HG03039 (cell line): ENCODE data around the gene DPP4.
A peak's percentile ranks its signal among the peaks of the same experiment; 100 is the strongest.

Source experiments
- ATAC-seq: cut with Tn5 transposase; IDR thresholded peaks from one replicate; pipeline ENCODE4 v1.9.1; 2021; ENCODE audit warnings: mild to moderate bottlenecking, moderate library complexity; ENCODE audit not compliant: unreplicated experiment

Gene DPP4

DNA sequence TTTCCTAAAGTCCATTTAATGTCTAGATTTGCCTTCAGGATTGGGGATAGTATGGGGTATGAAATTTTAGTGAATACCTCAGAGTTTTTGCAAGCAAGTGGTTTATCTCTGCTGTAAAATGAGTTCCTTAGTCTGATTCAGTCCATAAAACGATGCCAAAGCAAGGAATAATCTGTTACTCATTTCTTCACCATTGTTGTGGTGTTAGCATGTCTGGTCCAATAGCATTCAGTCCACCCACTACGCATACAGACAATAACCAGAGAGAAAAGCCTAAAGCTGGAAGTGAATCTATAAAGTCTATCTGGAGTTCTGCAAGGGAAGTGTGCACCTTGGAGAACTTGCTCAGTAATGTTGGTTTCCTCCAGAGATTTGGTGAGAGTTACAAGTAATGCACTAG is 12.9 kb upstream of the DPP4 start:
- no peak for ATAC-seq

DNA sequence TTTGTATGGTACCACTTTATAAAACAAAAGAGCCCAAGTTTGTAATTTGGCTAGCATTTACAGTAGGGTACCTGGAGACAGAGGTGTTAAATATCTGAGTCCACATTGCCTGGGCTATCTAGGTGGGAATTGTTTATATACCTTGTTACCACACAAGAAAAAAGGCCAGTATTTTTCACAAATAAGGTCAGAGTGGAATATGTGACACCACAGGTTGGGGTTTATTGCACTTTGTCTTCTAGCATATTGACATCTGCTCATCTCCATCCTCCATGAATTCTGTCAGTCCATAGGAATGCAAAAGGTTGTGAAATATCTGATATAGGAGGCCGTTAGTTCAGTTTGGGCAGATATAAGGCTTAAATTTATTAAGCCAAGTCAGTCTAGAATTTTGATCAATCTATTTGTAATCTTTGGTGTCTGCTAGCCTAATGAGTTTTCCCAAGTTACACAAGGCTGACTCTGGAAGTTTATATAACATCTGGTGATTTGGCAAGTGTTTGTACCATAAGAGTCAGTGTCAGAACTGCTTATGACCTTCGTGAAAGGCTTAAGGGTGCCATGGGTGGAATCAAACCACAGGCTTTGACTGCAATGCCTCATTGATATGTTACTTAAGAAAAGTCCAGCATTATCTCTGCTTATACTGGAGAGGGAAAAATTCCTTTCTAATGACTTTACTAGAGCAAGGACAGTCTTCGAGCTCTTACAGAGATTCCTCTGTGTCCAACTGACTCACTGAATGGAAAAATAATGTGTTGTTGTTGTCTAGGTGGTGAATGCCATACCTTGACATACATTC is 11.3 kb upstream of the DPP4 start:
- ATAC-seq, result no peak

DNA sequence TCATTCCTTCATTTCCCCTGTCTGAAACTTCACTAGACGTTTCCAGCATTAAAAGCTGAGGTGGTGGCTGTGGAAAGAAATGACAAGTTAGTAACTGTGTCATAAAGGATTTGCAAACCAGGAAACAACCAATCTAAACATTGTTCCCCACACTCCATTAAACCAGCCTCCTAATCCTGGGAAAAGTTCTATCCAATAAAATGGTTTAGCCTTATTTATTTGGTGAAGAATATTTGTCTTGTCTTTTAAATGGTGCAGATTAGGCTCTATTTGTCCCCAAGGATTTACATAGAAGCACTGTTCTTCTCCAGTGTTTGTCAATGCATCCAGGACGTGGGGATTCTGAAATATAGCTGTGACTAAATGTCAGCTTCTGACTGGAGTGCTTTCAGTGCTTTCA is 10.5 kb upstream of the DPP4 start:
- no peak for ATAC-seq

DNA sequence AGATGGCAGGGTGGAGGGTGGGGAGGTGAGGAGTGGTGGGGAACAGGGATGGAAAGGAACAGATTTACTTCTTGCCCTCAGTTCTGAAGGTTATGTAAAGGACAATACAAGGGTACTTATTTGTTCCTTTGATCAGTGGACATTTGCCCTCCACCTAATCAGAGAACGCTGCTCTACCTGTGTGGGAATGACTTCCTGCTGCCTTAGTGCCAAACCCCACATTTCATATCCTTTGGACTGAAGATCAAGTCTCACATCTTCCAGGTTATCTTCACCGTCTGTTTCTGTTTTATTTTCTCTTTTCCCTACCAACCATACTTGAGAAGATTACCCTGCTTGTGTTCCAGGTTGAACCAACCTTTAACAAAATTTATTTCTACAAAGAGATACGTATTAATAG is 8.7 kb upstream of the DPP4 start:
- ATAC-seq, result no peak

DNA sequence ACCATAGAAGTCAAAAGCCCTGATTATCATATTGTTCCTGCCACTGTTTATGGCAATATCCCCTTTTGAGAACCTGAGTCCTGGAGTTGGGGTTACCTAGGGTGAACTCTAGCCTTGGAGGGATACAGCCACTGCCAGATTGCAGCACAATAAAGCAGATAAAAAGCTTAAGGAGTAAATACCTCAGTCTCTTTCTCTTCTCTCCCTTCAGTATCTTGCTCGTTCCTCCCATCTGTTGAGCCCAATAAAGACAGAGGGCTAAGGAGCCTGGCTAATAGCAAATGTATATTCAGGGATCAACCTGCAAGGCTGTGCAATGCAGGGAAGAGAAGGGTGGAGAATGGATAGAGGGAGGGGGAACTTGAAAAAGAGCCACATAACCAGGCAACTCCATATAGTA is 8.0 kb upstream of the DPP4 start:
- ATAC-seq, result no peak

DNA sequence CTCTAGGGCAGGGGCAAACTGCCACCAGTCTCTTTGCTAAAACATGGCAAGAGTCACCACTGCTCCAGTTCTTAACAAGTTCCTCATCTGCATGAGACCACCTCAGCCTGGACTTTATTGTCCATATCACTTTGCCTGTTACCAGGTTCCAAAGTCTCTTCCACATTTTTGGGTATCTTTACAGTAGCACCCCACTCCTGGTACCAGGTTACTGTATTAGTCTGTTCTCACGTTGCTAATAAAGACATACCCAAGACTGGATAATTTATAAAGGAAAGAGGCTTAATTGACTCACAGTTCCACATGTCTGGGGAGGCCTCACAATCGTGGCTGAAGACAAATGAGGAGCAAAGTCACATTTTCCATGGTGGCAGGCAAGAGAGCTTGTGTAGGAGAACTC is 5.5 kb upstream of the DPP4 start:
- no peak for ATAC-seq

DNA sequence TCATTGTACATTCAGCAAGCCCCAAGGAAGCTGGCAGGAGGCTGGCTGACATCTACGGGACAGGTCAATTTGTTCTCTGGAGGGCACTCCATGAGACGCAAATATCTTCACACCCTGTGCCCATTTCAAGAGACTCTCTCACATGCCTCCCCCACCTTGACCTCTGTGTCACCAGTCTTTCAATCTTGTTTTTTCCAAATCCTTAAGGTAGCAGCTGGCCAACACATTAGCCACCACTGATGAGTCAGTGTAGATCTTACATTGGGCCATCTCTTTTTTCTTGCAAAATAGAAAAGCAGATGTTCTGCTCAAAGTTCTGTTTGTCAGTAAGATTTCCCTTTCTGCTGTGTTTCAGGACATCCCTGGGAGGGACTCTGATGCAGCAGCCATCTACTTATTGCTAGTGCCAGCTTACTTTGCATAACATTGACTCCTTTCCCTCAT is 1.7 kb upstream of the DPP4 start:
- no peak for ATAC-seq

DNA sequence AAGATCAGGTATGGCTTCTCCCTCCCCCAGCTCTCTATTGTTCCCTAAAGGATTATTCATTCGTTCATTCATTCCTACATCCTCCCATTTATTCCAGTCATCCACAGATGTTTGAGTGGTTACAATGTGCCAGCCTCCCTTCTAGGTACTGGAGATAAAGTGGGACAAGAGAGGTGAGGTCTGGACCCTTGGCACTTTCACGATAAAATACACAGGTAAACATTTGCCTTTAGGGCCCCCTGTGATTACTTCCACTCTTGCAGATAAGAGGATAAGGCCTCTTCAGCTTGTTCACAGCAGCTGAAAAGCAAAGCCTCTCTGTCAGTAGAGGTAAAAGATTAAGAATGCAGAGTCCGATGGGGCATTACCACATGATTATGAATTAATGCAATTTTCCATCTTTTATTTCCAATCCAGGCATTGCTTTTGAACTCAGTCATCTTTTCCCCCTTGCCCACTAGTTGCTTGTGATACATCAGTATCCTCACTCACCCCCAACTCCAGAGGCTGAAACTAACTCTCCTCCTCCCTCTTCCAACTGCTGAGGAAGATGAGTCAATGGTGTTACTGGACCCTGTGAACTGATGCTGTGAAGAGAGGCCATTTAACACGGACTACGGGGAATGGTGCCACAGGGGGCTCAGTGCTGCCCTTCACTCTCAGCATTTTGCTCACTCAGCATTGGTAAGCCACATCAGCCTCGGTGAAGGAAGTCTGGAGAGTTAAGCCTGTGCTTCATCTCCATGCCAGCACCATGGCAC is 1.1 kb upstream of the DPP4 start:
- ATAC-seq, result no peak

DNA sequence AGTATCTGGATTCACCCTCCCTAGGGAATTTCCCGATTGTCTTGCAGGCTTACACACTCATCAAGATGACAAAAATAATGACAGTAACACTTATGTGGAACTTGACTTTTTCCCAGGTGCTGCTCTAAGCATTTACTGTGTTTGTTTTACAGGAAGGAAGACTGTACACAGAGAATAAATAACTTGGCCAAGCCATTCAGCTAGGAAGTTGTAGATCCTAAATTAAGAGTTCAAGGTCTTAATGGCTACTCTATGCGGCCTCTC is 549 bp upstream of the DPP4 start:
- ATAC-seq, result no peak

DNA sequence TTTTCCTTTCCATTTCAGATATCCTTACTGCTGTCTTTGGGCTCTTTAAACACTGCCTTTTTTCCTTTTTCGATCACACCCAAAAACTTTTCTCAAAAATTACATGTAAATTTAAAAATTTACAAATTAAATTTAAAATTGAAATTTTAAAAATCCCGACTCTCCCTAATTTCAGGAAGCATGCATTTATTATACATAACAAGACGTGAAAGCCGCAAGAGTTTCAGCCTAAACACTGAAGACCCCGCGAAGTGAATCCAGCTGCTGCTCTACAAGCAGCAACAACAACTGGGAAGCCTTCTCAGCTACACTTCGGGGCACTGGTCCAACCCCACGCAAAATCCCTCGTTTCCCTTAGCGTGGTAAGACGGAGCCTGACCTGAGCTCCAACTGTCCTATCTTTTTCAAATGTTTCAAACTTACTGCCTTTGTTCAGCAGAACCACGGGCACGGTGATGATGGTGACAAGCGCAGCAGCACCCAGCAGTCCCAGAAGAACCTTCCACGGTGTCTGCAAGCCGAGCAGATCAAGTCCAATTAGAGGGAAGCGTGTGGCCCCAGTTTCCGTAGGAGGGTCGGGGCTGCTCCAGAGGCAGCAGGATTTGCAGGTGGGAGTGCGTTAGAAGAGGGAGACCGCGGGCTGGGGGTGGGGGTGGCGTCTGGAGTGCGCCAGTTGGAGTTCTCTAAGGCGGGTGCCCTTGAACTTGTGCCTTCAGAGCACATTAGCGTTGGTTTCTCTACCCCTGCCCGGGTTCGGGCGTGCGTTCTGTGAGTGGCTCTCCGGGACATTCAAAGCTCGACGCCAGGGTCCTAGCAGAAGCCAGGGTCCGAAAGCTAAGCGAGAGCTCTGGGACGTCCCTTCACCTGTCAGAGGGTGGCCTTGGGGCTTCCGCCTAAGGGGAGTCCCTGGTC is 783 bp downstream of the DPP4 start:
- ATAC-seq, result no peak

DNA sequence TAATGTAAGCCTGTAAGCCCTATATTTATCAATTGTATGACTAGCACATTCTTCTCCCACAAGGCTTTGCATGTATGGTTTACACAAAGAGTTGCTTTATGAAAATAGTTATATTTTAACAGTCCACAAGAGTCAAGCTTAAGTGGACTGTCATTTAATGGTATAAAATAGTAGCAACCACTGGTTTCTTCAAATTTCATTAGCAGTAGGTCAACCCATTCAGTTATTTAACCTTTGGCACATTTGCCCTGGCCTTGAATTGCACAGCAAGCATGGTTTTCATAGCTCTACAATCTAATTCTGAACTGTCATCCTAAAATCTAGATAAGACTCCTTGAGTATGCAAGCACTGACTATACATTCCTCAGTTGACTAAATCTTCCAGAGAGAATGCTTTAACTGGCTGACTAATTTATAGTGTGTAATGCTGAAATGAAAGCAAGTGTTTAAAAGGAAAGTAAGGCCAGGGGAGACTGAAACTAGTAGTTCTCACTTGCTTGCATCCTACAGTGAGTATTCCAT is 1.8 kb downstream of the DPP4 start:
- ATAC-seq, result peak; percentile 58

DNA sequence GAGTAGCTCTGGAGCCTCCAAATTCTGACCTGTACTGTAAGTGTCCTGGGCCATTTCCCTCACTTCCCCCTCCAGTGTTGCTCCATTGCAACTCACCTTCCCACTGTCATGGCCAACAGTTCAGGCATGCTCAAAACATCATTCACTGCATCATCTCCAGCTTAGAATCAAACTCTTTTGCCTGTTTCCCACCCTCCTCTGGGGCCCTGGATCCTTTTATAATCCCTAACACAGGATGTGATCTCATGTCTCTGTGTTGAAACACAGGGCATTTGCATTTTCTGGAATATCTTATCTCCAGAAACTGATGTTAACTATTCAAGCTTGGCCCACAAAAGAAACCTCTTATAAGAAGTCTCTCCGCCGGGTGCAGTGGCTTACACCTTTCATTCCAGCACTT is 3.0 kb downstream of the DPP4 start:
- no peak for ATAC-seq

DNA sequence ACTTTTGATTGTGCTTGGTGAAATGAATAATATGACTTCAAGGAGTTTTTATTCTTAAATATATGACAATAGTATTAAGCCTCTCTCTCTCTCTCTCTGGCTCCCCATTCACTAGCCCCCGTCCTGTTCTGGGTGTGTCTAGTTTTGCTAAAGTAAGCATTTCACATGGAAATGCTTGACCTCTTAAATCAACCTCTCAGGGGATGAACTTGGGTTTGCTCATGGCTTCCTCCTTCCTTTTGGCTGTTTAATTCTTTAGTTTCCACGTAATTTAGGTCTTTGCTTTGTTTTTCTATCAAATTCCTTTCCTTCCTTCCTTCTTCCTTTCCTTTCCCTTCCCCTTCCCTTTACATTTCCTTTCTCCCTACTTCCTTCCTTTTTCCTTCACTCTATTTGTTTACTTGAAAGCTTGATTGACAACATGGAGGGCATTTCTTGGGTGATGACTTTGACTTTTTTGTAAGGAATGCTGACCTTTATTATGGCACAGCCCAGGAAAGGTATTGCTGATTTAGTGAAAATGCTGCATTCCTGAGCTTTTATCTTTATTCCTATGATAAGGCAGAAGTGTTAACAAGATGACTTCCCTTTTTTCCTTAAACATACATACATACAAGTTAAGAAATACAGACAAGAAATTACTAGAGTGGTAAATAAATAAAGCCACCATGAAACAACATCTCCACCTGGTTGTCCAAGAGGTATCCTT is 3.6 kb downstream of the DPP4 start:
- no peak for ATAC-seq

DNA sequence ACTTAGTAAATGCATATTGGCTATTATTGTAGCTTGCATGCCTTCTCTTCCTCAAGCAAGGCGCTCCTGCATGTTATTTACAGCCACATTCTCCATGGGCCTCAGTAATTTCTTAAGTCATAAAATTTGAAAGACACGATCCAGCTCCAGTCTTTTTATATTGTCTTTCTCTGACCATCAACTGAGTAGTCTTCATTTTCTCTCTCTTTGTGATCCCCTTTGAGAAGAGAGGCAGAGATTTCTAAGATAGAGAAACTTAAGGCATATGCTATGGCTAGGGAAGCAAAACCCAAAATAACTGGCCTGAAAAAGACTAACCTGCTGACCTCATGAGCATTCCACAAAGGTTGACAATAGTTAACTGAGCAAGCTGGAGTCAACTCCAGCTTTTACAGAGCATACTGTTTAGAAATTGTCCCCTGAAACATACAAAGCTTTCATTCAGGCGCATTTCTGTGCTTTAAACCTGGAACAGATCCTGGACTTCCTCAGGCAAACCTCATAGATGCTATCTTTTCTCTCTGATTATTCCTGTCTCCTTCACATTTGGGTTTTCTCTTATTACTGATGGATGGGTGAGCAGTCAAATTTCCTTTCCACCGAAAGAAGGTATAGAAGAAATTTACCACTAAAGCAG is 4.6 kb downstream of the DPP4 start:
- ATAC-seq, result no peak

DNA sequence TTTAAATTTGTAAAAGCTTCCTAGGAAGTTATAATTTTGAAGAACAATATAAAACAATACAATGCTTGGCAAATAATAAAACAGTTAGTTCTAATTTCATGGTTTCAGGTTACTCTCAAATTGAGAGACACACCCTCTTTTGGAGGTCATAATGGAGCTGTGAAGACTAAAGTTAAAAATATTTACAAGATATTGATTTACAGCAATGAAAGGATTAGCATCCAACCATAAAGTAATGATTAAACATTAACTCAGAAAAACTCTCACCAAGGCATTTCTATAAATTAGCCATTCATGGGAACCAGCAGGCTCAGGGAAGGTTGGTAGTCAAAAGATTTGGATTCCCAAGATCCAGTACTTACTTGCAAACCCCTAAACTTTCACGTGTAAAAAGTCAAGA is 6.4 kb downstream of the DPP4 start:
- no peak for ATAC-seq

DNA sequence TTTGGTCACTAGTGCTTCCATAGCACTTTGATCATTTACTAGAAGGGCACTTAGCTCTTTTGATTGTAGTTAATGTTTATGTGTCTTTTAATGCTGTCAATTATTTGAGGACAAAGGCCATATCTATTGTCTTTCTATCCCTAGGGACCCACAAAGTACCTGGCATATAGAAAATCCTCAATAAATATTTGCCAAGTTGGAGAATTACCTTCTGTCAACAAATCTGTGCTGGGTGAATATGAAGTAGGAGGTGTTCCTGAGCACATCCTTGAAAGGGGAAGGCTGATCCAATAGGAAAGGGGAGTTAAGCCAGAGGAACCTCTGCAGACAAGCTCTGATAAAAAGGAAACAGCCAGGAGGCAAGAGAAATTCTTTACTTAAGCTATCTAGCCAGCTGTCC is 8.2 kb downstream of the DPP4 start:
- ATAC-seq, result no peak

DNA sequence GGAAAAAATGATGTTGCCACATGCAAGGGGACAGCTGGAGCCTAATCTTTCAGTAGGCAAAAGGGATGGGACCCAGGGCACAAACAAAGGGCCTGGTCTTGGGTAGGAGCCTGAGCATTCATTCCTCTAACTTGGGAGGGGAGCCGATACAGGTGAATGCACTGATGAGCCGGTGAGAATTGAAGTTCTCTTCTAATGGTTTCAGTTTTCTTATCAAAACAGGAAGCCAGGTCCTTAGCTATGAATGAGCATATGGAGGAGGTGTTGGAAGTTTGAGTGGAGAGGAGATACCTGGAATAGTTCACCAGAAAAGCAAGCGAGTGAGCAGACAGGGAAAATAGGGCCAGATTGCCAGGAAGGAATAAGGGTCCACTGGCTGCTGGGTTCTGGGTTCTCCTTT is 10.1 kb downstream of the DPP4 start:
- peak; percentile 51 for ATAC-seq

DNA sequence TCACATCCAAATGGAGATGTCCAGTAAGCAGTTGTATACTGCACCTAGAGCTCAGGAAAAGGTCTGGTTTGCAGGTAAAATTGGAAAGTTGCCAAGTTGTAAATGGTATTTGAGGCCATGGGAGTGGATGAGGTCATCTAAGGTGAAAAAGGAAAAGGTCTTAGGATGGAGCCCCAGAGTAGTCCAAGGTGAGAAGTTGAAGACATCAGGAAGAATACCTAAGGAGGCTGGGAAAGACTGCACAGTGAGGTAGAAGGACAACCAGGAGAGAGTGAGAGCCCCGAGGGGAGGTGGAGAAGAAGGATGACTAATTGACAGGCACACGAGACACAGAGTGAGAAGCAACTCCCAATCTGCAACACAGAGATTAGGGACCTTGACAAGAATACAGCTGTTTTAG is 10.7 kb downstream of the DPP4 start:
- no peak for ATAC-seq

DNA sequence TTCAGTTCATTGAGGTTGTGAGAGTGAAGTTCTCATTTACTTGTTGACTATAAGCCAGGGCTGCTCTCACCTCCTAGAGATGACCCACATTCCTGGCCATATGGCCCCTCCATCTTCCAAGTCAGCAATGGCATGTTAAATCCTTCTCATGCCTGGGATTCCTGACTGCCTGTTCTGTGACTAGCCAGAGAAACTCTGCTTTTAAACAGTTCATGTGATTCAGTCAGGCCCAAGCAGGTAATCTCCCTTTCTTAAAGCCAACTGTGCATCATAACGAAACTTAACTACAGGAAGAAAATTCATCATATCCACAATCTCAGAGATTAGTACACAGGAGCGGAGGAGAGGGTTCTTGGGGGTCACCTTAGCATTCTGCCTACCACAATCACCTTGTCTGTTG is 11.5 kb downstream of the DPP4 start:
- ATAC-seq, result no peak

DNA sequence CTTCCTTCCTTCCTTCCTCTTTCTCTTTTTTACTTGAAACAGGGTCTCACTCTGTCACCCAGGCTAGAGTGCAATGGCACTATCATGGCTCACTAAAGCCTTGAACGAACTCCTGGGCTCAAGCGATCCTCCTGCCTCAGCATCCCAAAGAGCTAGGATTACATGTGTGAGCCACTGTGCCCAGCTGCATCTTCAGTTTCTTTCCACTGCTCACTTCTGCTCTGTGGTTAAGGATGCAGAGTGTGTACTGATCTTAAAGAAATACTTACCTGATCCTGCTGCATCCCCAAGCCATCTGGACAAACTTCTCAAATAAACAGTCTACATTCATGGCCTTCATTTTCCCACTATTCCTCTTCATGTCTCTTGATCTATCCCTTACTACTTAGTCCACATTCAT is 13.0 kb downstream of the DPP4 start:
- ATAC-seq, result no peak
